ENCODE measurements around the gene MISP. TPM values are rescaled to one million over a fixed set of nuclear protein-coding genes. Genes with fewer than 3 reads are reported as not detected.

Gene MISP
- total RNA-seq, 1 donor from 2014 or later, result 0.49 TPM

DNA sequence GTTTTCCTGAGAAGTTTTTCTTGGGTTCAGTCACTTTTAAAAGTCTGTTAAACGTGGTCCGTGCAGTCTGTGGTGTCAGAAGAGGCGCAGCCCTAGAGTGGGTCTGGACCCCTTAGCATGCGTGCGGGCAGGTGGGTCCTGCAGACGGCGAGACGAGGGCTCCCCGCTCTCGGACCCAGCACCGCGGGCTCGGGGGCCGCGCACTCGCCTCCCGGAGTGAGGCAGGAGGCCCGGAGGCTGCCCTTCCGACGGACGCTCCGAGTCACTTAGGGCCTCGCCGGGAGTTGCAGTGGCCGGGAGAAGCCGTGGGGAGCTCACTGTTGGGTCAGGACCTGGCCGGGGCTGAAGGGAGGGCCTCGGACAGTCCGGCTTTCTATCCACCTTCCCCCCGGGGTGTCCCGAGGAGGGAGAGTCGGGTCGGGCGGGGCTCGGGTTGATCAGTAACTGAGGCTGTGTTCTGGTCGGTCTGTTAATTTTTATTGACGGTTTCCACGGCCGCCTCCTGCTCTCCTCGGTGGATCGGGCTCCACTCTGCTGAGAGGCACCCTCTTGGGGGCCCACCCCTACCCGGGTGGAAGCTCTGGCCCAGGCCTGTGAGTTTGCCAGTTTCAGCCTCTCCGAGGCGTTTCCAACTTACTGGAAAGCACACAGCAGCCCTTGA lies 47.6 kb downstream of the MISP start:
- Histone ChIP-seq H3K27ac (peak overlapping the region; percentile 97), H3K36me3 (peaks cover 0 to 6% of the 10 kb centered on the region in 2 donors)

DNA sequence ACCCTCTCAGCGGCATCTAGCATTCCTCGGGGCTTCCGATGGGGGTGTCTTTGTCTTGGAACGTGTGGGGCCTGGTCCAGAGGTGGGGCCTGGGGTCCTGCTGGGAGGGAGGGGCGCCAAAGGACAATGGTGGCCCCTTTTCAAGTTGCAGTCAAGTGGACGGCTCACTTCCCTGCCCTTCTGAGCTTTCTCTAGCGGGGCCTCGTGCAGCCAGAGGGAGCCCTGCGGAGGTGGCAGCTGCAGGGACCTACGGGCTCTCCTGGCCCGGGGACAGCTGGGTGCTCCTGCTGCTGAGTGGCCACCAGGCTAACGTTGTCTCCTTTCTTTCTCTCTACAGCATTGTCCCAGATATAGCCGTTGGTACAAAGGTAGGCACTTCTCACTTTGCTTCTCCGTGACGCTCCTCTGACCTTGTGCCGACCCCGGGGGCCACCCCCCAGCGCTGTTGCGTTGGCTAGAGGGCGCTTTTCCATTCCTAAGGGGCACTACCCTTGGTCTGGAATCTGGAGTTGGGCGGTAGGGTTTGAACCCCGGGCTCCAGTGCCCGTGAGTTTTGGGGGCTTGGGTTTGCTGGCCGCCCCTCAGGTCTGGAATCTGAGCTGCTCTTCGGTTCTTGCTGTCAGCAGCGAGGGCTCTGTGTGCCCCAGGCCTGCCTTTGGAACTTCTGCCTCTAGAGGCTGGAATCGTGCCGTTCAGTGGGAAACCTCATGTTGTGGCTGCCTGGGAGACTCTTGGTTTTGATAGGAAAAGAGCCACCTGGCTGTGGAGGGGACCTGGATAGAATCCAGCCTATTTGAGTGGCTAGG lies 48.4 kb downstream of the MISP start:
- intact Hi-C loops (cut with DNase I), result no loop called here
- Histone ChIP-seq H3K36me3 (peaks cover 0 to 14% of the 10 kb centered on the region in 2 donors), H3K9me3 (no peaks in the 10 kb centered on the region), H3K27me3 (no peaks in the 10 kb centered on the region), H3K4me3 (peak overlapping the region; percentile 85 to 94), H3K27ac (peak overlapping the region; percentile 97), H3K4me1 (peaks cover 71% of the 10 kb centered on the region)
- DNase-seq (ENCODE audit: extremely low spot score in 2 of 2), result no peak
- TF ChIP-seq, protein P1, sequence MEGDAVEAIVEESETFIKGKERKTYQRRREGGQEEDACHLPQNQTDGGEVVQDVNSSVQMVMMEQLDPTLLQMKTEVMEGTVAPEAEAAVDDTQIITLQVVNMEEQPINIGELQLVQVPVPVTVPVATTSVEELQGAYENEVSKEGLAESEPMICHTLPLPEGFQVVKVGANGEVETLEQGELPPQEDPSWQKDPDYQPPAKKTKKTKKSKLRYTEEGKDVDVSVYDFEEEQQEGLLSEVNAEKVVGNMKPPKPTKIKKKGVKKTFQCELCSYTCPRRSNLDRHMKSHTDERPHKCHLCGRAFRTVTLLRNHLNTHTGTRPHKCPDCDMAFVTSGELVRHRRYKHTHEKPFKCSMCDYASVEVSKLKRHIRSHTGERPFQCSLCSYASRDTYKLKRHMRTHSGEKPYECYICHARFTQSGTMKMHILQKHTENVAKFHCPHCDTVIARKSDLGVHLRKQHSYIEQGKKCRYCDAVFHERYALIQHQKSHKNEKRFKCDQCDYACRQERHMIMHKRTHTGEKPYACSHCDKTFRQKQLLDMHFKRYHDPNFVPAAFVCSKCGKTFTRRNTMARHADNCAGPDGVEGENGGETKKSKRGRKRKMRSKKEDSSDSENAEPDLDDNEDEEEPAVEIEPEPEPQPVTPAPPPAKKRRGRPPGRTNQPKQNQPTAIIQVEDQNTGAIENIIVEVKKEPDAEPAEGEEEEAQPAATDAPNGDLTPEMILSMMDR (IDR thresholded peaks at IDR 0.05), result no peak
- TF ChIP-seq POLR2A (IDR thresholded peaks at IDR 0.05) (no peak), POLR2AphosphoS5 (IDR thresholded peaks at IDR 0.05; ENCODE audit: insufficient read depth in 1 of 2, low read depth in 1 of 2) (no peak)

More for the DNA sequence above, 47.6 kb downstream of the MISP start:
- intact Hi-C loops (cut with DNase I), result no loop called here
- H3K9me3 ChIP-seq, result no peaks in the 10 kb centered on the region
- peak overlapping the region; percentile 85 to 94 for H3K4me3 ChIP-seq
- no peak for DNase-seq (ENCODE audit: extremely low spot score in 2 of 2)
- TF ChIP-seq POLR2AphosphoS5 (IDR thresholded peaks at IDR 0.05; ENCODE audit: insufficient read depth in 1 of 2, low read depth in 1 of 2) (no peak), POLR2A (IDR thresholded peaks at IDR 0.05) (no peak)
- TF ChIP-seq, protein P1 (IDR thresholded peaks at IDR 0.05), result no peak
- no peaks in the 10 kb centered on the region for H3K27me3 ChIP-seq
- peaks cover 65% of the 10 kb centered on the region for H3K4me1 ChIP-seq

DNA sequence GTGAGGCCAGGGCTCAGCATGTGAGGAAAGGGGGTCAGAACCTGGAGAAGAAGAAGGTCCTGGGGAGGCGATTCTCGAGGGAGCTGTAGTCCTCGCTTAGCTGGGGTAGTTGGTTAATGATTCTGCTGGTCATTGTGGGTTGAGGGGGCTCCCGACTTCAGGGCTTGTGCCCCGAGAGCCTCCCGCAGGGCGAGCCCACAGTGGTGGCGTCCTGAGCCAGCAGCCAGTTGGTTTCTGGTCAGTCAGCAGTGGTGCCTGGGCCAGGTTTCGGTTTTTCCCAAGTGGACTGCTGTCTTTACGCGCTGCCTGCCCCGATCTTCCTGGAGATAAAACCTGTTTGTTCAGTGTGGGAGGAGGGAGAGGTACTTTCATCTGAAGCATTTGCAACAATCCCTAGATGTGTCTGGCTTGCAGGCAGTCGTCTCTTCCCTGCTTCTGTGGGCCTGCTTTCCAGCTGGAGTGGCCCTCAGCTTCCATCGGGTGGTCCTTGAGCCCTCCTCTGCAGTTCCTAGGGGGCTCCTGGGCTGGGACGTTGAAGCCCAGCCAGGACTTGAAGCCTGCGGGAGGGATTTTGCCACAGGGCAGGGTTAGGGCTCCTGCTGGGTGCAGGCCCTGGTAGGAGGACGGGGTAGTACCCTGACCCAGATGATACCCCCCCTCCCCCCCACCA lies 49.6 kb downstream of the MISP start:
- Histone ChIP-seq H3K36me3 (peaks cover 0 to 26% of the 10 kb centered on the region in 2 donors), H3K4me3 (peak overlapping the region; percentile 7 to 42), H3K9me3 (no peaks in the 10 kb centered on the region), H3K27ac (peak overlapping the region; percentile 97), H3K4me1 (peaks cover 69% of the 10 kb centered on the region), H3K27me3 (no peaks in the 10 kb centered on the region)
- no peak for DNase-seq (ENCODE audit: extremely low spot score in 2 of 2)
- intact Hi-C loops (cut with DNase I), result loop anchor here (5.0 kb wide), 1 partner anchor 47 kb away; no protein-coding TSS in a partner anchor
- no peak for TF ChIP-seq POLR2A (IDR thresholded peaks at IDR 0.05)
- TF ChIP-seq, protein P1 (IDR thresholded peaks at IDR 0.05), result no peak
- TF ChIP-seq POLR2AphosphoS5 (IDR thresholded peaks at IDR 0.05; ENCODE audit: insufficient read depth in 1 of 2, low read depth in 1 of 2), result no peak

DNA sequence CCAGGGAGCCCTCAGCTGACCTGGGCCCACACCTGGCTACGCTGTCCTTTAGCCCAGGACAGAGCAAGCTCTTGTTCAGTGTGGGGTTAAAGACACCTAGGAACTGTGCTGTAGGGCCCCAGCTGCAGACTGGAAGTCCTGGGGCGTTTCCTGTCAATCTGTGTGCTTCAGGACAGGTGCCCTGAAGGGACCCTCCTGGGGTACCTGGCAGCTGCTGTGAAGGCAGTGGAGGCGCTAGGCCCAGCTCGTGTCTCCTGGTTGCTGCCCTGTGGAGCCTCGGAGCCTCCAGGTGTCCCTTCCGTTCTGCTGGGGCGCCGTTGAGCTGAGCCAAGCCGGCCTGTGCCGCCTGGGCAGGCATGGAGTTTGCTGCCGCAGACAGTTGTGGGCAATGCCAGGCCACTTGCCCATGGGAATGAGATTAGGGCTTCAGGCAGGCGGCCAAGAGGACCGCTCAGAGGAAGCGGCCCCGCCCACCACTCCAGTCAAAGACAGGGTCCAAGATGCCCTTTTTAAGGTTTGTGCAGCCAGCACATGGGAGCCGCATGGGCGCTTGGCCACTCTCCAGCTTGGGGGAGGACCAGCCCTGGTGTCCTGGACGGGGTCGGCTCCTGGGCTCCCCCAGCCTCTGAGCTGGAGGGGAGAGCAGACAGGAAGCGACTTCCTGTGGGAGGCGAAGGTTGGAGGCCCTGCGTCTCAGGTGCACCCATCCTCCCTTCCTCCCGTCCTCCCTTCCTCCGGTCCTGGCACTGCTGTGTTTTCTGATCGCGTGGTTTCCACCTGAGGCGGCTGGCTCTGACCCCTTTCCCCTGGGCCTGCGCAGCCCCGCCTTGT lies 50.3 kb downstream of the MISP start:
- no peak for DNase-seq (ENCODE audit: extremely low spot score in 2 of 2)
- H3K4me1 ChIP-seq, result peaks cover 61% of the 10 kb centered on the region
- H3K9me3 ChIP-seq, result no peaks in the 10 kb centered on the region
- intact Hi-C loops (cut with DNase I), result loop anchor here (5.0 kb wide), 1 partner anchor 46 kb away; no protein-coding TSS in a partner anchor
- H3K27ac ChIP-seq, result peak overlapping the region; percentile 97
- H3K36me3 ChIP-seq, result peaks cover 0 to 33% of the 10 kb centered on the region in 2 donors
- peak overlapping the region; percentile 7 to 42 for H3K4me3 ChIP-seq
- TF ChIP-seq POLR2A (IDR thresholded peaks at IDR 0.05) (no peak), POLR2AphosphoS5 (IDR thresholded peaks at IDR 0.05; ENCODE audit: insufficient read depth in 1 of 2, low read depth in 1 of 2) (no peak)
- TF ChIP-seq, protein P1 (IDR thresholded peaks at IDR 0.05), result no peak
- H3K27me3 ChIP-seq, result no peaks in the 10 kb centered on the region

Measured in vagina (tissue), 2 donors.